OCI-LY3 (cell line): Measurements from ENCODE around the gene RAD1.

Experiments
- EZH2phosphoT487 ChIP-seq: fragments of 200-600 bp; shearing (Covaris generic); IDR thresholded peaks from 2 replicates; pipeline ENCODE4 v1.6.1; 2018; ENCODE audit warnings: antibody characterized with exemption, mixed run types, low read depth
- TF ChIP-seq, protein P1 (sequence below): fragments of 200-600, 300-600 bp; sonication (generic); IDR thresholded peaks from 2 replicates; pipeline ENCODE4 v1.5.1; 2014; ENCODE audit warnings: antibody characterized with exemption, low read length, low read depth

DNA sequence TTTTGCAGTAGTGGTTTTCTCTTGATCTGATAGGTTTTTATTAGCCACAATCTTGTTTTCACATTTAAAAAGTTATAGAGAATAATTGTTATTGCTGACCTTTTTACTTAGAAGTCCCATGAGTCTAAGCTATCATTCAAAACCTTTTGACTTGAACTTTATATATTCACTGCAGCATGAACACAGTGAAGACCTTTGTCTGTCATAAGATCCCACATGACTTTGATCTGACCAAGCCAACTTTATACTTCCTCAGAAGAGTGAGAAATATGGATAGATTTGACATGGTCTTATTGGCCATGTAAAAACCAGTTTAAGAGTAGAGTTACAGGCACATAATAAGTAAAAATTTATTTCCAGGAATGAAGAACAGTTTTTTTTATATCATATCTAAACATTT lies 34.1 kb downstream of the RAD1 start:
- TF ChIP-seq, protein P1, sequence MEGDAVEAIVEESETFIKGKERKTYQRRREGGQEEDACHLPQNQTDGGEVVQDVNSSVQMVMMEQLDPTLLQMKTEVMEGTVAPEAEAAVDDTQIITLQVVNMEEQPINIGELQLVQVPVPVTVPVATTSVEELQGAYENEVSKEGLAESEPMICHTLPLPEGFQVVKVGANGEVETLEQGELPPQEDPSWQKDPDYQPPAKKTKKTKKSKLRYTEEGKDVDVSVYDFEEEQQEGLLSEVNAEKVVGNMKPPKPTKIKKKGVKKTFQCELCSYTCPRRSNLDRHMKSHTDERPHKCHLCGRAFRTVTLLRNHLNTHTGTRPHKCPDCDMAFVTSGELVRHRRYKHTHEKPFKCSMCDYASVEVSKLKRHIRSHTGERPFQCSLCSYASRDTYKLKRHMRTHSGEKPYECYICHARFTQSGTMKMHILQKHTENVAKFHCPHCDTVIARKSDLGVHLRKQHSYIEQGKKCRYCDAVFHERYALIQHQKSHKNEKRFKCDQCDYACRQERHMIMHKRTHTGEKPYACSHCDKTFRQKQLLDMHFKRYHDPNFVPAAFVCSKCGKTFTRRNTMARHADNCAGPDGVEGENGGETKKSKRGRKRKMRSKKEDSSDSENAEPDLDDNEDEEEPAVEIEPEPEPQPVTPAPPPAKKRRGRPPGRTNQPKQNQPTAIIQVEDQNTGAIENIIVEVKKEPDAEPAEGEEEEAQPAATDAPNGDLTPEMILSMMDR = no peak
- no peak for TF ChIP-seq EZH2phosphoT487
